Breast epithelium (tissue), 3 donors: ENCODE measurements around the gene MED23.

Experiments
- POLR2A ChIP-seq: fragments of 450-650 bp; IDR thresholded peaks from one replicate; pipeline ENCODE4 v1.6.1; 2016; ENCODE audit warnings: antibody characterized with exemption, mild to moderate bottlenecking, moderate library complexity
- TF ChIP-seq, protein P1 (sequence below), 3 donors: fragments of 450-650 bp; IDR thresholded peaks; one replicate each; pipeline ENCODE4 v1.5.1; 2016 to 2017; ENCODE audit warnings: antibody characterized with exemption in 3 of 3, mild to moderate bottlenecking in 3 of 3, moderate library complexity in 3 of 3

DNA sequence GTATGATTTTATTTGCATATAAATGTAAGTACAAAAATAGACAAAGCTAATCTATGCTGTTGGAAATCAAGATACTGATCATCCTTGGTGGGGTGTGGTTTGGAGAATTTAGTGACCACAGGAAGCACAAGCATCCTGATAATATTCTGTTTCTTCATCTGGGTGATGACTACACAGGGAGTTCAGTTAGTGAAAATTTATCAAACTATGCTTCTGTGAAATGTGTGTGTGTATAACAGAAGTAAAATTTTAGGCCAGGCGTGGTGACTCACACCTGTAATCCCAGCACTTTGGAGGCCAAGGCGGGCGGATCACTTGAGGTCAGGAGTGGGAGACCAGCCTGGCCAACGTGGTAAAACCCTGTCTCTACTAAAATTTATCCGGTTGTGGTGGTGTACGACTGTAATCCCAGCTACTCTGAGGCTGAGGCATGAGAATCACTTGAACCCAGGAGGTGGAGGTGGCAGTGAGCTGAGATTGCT lies 29.6 kb upstream of the MED23 start:
- TF ChIP-seq, protein P1, sequence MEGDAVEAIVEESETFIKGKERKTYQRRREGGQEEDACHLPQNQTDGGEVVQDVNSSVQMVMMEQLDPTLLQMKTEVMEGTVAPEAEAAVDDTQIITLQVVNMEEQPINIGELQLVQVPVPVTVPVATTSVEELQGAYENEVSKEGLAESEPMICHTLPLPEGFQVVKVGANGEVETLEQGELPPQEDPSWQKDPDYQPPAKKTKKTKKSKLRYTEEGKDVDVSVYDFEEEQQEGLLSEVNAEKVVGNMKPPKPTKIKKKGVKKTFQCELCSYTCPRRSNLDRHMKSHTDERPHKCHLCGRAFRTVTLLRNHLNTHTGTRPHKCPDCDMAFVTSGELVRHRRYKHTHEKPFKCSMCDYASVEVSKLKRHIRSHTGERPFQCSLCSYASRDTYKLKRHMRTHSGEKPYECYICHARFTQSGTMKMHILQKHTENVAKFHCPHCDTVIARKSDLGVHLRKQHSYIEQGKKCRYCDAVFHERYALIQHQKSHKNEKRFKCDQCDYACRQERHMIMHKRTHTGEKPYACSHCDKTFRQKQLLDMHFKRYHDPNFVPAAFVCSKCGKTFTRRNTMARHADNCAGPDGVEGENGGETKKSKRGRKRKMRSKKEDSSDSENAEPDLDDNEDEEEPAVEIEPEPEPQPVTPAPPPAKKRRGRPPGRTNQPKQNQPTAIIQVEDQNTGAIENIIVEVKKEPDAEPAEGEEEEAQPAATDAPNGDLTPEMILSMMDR (IDR thresholded peaks at IDR 0.05) = no peak
- no peak for TF ChIP-seq POLR2A
